AG04450 (cell line): Measurements from ENCODE around the gene TCEA3. TPM values are rescaled to one million over a fixed set of nuclear protein-coding genes. Genes with fewer than 3 reads are reported as not detected.

Source experiments
- CTCF ChIA-PET: fragments of 300-600, 350-600 bp; formaldehyde crosslinking; extraction: SDS; loops from one replicate; lab custom pipeline; 2022; ENCODE audit warnings: antibody characterized with exemption, inconsistent platforms; lab: Charles Lee
- POLR2A ChIA-PET: fragments of 350-600 bp; formaldehyde crosslinking; extraction: SDS; loops from one replicate; lab custom pipeline; 2021; ENCODE audit warnings: antibody characterized with exemption, inconsistent platforms; lab: Yijun Ruan, JAX
- DNase-seq: peaks from one replicate; pipeline ENCODE4 v3.0.0-alpha.2; 2011; ENCODE audit warnings: low read depth, low spot score
- H3K27ac ChIP-seq: one replicate; pipeline ENCODE4 v1.5.1; 2012; ENCODE audit warnings: low read depth, low read length, control low read depth
- H3K27me3 ChIP-seq: one replicate; pipeline ENCODE4 v1.6.0; 2012; ENCODE audit warnings: low read length; ENCODE audit not compliant: control insufficient read depth, insufficient read depth
- H3K4me3 ChIP-seq: 2 replicates; pipeline ENCODE4 v1.5.1; 2011; ENCODE audit warnings: mild to moderate bottlenecking, low read depth, low read length, control low read depth
- H3K9me3 ChIP-seq: 2 replicates; pipeline ENCODE4 v1.5.1; 2012; ENCODE audit warnings: low read length; ENCODE audit not compliant: control insufficient read depth, insufficient read depth
- polyA plus RNA-seq: library from polyadenylated mRNA; depleted of rRNA; stranded (reverse); fragments of >200 nt; gene quantifications from 2 replicates; pipeline ENCODE4 v1.2.3, GENCODE V29; 2011
- TF ChIP-seq, protein P1 (sequence below): IDR thresholded peaks from 2 replicates; pipeline ENCODE4 v1.5.1; 2011; ENCODE audit warnings: low read depth, low read length, control low read depth, inconsistent platforms

TCEA3 gene
- polyA plus RNA-seq, 1 experiment, result 14.7 TPM

- no peak overlapping the region for H3K4me3 ChIP-seq
- POLR2A ChIA-PET, result no interaction called here
- peaks cover 4% of the 10 kb centered on the region; the same call in 1 of the 2 replicates for H3K9me3 ChIP-seq
- no peaks in the 10 kb centered on the region for H3K27me3 ChIP-seq
- CTCF ChIA-PET, result interaction anchor here (1.1 kb wide), 1 partner anchor 31 kb away, joined by 3 read pairs; no protein-coding TSS in a partner anchor
- no peak for DNase-seq
- TF ChIP-seq, protein P1, sequence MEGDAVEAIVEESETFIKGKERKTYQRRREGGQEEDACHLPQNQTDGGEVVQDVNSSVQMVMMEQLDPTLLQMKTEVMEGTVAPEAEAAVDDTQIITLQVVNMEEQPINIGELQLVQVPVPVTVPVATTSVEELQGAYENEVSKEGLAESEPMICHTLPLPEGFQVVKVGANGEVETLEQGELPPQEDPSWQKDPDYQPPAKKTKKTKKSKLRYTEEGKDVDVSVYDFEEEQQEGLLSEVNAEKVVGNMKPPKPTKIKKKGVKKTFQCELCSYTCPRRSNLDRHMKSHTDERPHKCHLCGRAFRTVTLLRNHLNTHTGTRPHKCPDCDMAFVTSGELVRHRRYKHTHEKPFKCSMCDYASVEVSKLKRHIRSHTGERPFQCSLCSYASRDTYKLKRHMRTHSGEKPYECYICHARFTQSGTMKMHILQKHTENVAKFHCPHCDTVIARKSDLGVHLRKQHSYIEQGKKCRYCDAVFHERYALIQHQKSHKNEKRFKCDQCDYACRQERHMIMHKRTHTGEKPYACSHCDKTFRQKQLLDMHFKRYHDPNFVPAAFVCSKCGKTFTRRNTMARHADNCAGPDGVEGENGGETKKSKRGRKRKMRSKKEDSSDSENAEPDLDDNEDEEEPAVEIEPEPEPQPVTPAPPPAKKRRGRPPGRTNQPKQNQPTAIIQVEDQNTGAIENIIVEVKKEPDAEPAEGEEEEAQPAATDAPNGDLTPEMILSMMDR, result no peak
- no peak overlapping the region for H3K27ac ChIP-seq
Observed at GRCh38 chr1:23434260-23434775, 9.8 kb upstream of the TCEA3 start.

GRCh38 chr1:23433122-23433521, 8.6 kb upstream of the TCEA3 start:
- CTCF ChIA-PET, result no interaction called here

DNA sequence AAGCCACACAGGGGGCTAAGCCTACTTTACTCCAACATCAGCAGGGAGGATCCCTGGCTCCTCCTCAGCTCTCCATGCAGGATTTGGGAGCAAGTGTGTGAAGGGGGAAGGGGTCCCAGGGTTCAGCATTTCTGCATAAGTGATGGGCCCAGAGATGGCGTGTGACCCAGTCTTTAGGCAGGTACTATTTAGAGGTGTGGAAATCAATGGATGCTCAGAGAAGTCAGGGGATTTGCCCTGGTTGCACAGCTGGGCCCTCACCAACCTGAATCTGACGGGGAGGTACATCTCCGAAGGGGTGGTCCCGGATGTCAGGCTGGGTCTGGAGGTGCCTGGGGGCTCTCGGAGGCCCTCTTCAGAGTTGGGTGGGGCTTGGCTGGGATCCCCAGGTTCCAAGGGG, 6.9 kb upstream of the TCEA3 start:
- no peak overlapping the region for H3K4me3 ChIP-seq
- no peaks in the 10 kb centered on the region for H3K27me3 ChIP-seq
- H3K27ac ChIP-seq, result no peak overlapping the region
- TF ChIP-seq, protein P1, result no peak
- ChIA-PET CTCF (no interaction called here), POLR2A (no interaction called here)
- no peak for DNase-seq
- H3K9me3 ChIP-seq, result no peaks in the 10 kb centered on the region; the same call in 1 of the 2 replicates

More at GRCh38 chr1:23433122-23433521, 8.6 kb upstream of the TCEA3 start:
- Histone ChIP-seq H3K9me3 (peaks cover 4% of the 10 kb centered on the region; the same call in 1 of the 2 replicates), H3K27me3 (no peaks in the 10 kb centered on the region), H3K4me3 (no peak overlapping the region), H3K27ac (no peak overlapping the region)
- POLR2A ChIA-PET, result no interaction called here
- no peak for DNase-seq
- TF ChIP-seq, protein P1, result no peak

- TF ChIP-seq, protein P1, result no peak
- H3K27me3 ChIP-seq, result no peaks in the 10 kb centered on the region
- POLR2A ChIA-PET, result no interaction called here
- H3K4me3 ChIP-seq, result no peak overlapping the region
- H3K9me3 ChIP-seq, result no peaks in the 10 kb centered on the region; the same call in 1 of the 2 replicates
- no peak for DNase-seq
- CTCF ChIA-PET, result no interaction called here
- no peak overlapping the region for H3K27ac ChIP-seq
Observed at GRCh38 chr1:23430803-23431202, 6.3 kb upstream of the TCEA3 start.

GRCh38 chr1:23428136-23428905, 3.8 kb upstream of the TCEA3 start:
- CTCF ChIA-PET, result interaction anchor here (1.1 kb wide), 1 partner anchor 25 kb away, joined by 3 read pairs; no protein-coding TSS in a partner anchor
- POLR2A ChIA-PET, result no interaction called here

More at GRCh38 chr1:23428136-23428905, 3.8 kb upstream of the TCEA3 start:
- Histone ChIP-seq H3K4me3 (no peak overlapping the region), H3K27ac (no peak overlapping the region), H3K27me3 (no peaks in the 10 kb centered on the region), H3K9me3 (no peaks in the 10 kb centered on the region)
- TF ChIP-seq, protein P1, result no peak
- no peak for DNase-seq
